Duodenal mucosa (tissue), 2 donors: ENCODE measurements around the gene FNIP1.
"Not testable (repeated sequence)": the region's sequence is repeated elsewhere in the genome, so short reads cannot be mapped to it uniquely, and the experiment has no call there.

Experiments used
- H3K27ac ChIP-seq: one replicate; pipeline ENCODE4 v1.7.0; 2013; ENCODE audit warnings: low read depth, low read length
- H3K27me3 ChIP-seq, 2 donors: one replicate each; pipeline ENCODE4 v1.7.0; 2013; ENCODE audit warnings: low read length in 2 of 2, control low read depth in 1 of 2; ENCODE audit not compliant: insufficient read depth in 2 of 2, control insufficient read depth in 1 of 2
- H3K36me3 ChIP-seq, 2 donors: one replicate each; pipeline ENCODE4 v1.7.0; 2013; ENCODE audit warnings: low read length in 2 of 2, control low read depth in 1 of 2; ENCODE audit not compliant: insufficient read depth in 2 of 2, control insufficient read depth in 1 of 2
- H3K4me1 ChIP-seq, 2 donors: one replicate each; pipeline ENCODE4 v1.7.0; 2013; ENCODE audit warnings: low read length in 2 of 2, control low read depth in 1 of 2; ENCODE audit not compliant: insufficient read depth in 2 of 2, control insufficient read depth in 1 of 2
- H3K4me3 ChIP-seq, 2 donors: one replicate each; pipeline ENCODE4 v1.7.0; 2013; ENCODE audit warnings: low read length in 2 of 2, low read depth in 1 of 2
- H3K9ac ChIP-seq, 2 donors: one replicate each; pipeline ENCODE4 v1.7.0; 2013; ENCODE audit warnings: low read length in 2 of 2, low read depth in 1 of 2
- H3K9me3 ChIP-seq, 2 donors: one replicate each; pipeline ENCODE4 v1.7.0; 2013; ENCODE audit warnings: low read length in 2 of 2, control low read depth in 1 of 2; ENCODE audit not compliant: control insufficient read depth in 1 of 2

Gene FNIP1

DNA sequence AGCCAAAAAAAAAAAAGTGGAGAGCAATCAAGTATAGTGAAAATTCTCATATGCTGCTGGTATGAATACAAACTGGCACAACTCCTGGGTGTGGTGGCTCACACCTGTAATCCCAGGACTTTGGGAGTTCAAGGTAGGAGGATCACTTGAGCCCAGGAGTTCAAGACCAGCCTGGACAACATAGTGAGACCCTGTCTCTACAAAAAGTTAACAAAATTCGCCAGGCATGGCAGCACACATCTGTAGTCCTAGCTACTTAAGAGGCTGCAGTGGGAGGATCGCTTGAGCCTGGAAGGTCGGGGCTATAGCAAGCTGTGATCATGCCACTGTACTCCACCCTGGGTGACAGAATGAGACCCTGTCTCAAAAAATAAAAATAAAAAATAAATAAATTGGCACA is 51.7 kb downstream of the FNIP1 start:
- no peaks in the 10 kb centered on the region for H3K9me3 ChIP-seq
- no peaks in the 10 kb centered on the region for H3K27me3 ChIP-seq
- peaks cover 2 to 5% of the 10 kb centered on the region in 2 donors for H3K36me3 ChIP-seq
- H3K27ac ChIP-seq: no peak overlapping the region
- no peak overlapping the region for H3K4me3 ChIP-seq
- peaks cover 0 to 9% of the 10 kb centered on the region in 2 donors for H3K4me1 ChIP-seq
- H3K9ac ChIP-seq: no peak overlapping the region

DNA sequence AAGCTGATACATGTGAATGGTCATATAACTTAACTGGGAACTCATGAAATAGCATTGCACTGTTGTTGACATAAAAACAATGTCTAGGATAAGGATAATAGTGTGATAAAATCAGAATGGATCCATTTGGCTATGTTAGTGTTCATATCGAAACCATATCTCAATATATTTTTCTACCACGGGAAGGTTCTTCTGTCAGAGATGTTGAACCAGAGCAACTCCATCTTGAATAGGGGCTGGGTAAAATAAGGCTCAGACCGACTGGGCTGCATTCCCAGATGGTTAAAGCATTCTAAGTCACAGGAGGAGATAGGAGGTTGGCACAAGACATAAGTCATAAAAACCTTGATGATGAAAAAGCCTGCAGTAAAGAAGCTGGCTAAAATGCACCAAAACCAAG is 56.3 kb downstream of the FNIP1 start:
- Histone ChIP-seq H3K4me3 (no peak overlapping the region), H3K4me1 (no peaks in the 10 kb centered on the region), H3K27ac (no peak overlapping the region), H3K36me3 (peaks cover 5 to 7% of the 10 kb centered on the region in 2 donors), H3K27me3 (no peaks in the 10 kb centered on the region), H3K9me3 (no peaks in the 10 kb centered on the region), H3K9ac (no peak overlapping the region)

GRCh38 chr5:131735393-131735792 is 61.4 kb downstream of the FNIP1 start:
- Histone ChIP-seq H3K4me3 (no peak overlapping the region), H3K9ac (no peak overlapping the region)

GRCh38 chr5:131734939-131735338 is 61.9 kb downstream of the FNIP1 start:
- not testable (repeated sequence) for H3K4me1 ChIP-seq, H3K9me3 ChIP-seq, H3K27me3 ChIP-seq, H3K4me3 ChIP-seq, H3K9ac ChIP-seq, H3K36me3 ChIP-seq, H3K27ac ChIP-seq

More at GRCh38 chr5:131735393-131735792, 61.4 kb downstream of the FNIP1 start:
- Histone ChIP-seq H3K36me3 (peaks cover 0 to 7% of the 10 kb centered on the region in 2 donors), H3K9me3 (no peaks in the 10 kb centered on the region), H3K4me1 (no peaks in the 10 kb centered on the region), H3K27ac (no peak overlapping the region), H3K27me3 (no peaks in the 10 kb centered on the region)

GRCh38 chr5:131729292-131729691 is 67.5 kb downstream of the FNIP1 start:
- not testable (repeated sequence) for H3K9ac ChIP-seq, H3K4me3 ChIP-seq, H3K4me1 ChIP-seq, H3K9me3 ChIP-seq, H3K27ac ChIP-seq, H3K27me3 ChIP-seq
- H3K36me3 ChIP-seq: peaks cover 0 to 12% of the 10 kb centered on the region in 2 donors

DNA sequence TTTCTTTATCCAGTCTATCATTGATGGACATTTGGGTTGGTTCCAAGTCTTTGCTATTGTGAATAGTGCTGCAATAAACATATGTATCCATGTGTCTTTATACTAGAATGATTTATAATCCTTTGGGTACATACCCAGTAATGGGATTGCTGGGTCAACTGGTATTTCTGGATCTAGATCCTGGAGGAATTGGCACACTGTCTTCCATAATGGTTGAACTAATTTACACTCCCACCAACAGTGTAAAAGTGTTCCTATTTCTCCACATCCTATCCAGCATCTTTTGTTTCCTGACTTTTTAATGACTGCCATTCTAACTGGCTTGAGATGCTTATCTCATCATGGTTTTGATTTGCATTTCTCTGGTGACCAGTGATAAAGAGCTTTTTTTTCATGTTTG is 72.7 kb downstream of the FNIP1 start:
- H3K9me3 ChIP-seq: peaks cover 0 to 12% of the 10 kb centered on the region in 2 donors
- not testable (repeated sequence) for H3K27me3 ChIP-seq, H3K36me3 ChIP-seq, H3K4me1 ChIP-seq, H3K9ac ChIP-seq, H3K27ac ChIP-seq, H3K4me3 ChIP-seq

DNA sequence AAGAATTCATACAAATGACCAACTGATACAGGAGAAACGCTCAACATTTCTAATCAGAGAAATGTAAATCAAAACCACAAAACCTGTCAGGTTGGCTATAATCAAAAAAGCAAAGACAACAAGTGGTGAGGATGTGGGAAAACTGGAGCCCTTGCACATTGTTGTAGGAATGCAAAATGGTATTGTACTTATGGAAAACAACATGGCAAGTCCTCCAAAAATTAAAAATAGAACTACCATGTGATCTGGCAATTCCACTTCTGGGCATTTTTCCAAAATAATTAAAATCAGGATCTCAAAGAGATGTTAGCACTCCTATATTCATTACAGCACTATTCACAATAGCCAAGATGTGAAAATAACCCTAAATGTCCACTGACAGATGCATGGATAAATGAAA is 76.1 kb downstream of the FNIP1 start:
- Histone ChIP-seq H3K9ac (no peak overlapping the region), H3K36me3 (peaks cover 0 to 5% of the 10 kb centered on the region in 2 donors), H3K27ac (no peak overlapping the region), H3K4me1 (no peaks in the 10 kb centered on the region), H3K27me3 (no peaks in the 10 kb centered on the region), H3K4me3 (no peak overlapping the region), H3K9me3 (peaks cover 0 to 12% of the 10 kb centered on the region in 2 donors)

- peaks cover 0 to 8% of the 10 kb centered on the region in 2 donors for H3K36me3 ChIP-seq
Measured at GRCh38 chr5:131719564-131719963, 77.3 kb downstream of the FNIP1 start.

GRCh38 chr5:131718487-131719014 is 78.3 kb downstream of the FNIP1 start:
- H3K36me3 ChIP-seq: peaks cover 0 to 10% of the 10 kb centered on the region in 2 donors
- no peaks in the 10 kb centered on the region for H3K27me3 ChIP-seq
- H3K4me3 ChIP-seq: no peak overlapping the region
- no peak overlapping the region for H3K27ac ChIP-seq
- H3K4me1 ChIP-seq: no peaks in the 10 kb centered on the region
- peaks cover 0 to 12% of the 10 kb centered on the region in 2 donors for H3K9me3 ChIP-seq
- H3K9ac ChIP-seq: no peak overlapping the region

More at GRCh38 chr5:131719564-131719963, 77.3 kb downstream of the FNIP1 start:
- Histone ChIP-seq H3K9me3 (peaks cover 0 to 12% of the 10 kb centered on the region in 2 donors), H3K9ac (no peak overlapping the region), H3K4me3 (no peak overlapping the region), H3K27ac (no peak overlapping the region), H3K27me3 (no peaks in the 10 kb centered on the region), H3K4me1 (no peaks in the 10 kb centered on the region)

DNA sequence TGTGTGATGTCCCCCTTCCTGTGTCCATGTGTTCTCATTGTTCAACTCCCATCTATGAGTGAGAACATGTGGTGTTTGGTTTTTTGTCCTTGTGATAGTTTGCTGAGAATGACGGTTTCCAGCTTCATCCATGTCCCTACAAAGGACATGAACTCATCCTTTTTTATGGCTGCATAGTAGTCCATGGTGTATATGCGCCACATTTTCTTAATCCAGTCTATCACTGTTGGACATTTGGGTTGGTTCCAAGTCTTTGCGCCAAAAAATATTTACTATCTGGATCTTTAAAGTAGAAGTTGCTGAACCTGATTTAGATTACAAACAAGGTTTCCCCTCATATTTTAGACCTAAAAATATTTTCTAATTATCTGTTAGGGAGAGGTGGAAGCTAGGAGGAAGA is 79.7 kb downstream of the FNIP1 start:
- H3K4me3 ChIP-seq, H3K27ac ChIP-seq, H3K9ac ChIP-seq, H3K27me3 ChIP-seq, H3K4me1 ChIP-seq: not testable (repeated sequence)
- peaks cover 0 to 10% of the 10 kb centered on the region in 2 donors for H3K36me3 ChIP-seq
- peaks cover 0 to 12% of the 10 kb centered on the region in 2 donors for H3K9me3 ChIP-seq

- peaks cover 0 to 10% of the 10 kb centered on the region in 2 donors for H3K36me3 ChIP-seq
- H3K9ac ChIP-seq: no peak overlapping the region
- no peak overlapping the region for H3K27ac ChIP-seq
- no peaks in the 10 kb centered on the region for H3K27me3 ChIP-seq
- peaks cover 0 to 12% of the 10 kb centered on the region in 2 donors for H3K9me3 ChIP-seq
- H3K4me3 ChIP-seq: no peak overlapping the region
- no peaks in the 10 kb centered on the region for H3K4me1 ChIP-seq
Measured at GRCh38 chr5:131716650-131717049, 80.2 kb downstream of the FNIP1 start.
